ENCODE data around the gene USHBP1. TPM values are rescaled to one million over a fixed set of nuclear protein-coding genes. Genes with fewer than 3 reads are reported as not detected.

The USHBP1 gene
- total RNA-seq, 4 donors from 2014 or later = 3.4 to 39.9 (median 4.8) TPM

DNA sequence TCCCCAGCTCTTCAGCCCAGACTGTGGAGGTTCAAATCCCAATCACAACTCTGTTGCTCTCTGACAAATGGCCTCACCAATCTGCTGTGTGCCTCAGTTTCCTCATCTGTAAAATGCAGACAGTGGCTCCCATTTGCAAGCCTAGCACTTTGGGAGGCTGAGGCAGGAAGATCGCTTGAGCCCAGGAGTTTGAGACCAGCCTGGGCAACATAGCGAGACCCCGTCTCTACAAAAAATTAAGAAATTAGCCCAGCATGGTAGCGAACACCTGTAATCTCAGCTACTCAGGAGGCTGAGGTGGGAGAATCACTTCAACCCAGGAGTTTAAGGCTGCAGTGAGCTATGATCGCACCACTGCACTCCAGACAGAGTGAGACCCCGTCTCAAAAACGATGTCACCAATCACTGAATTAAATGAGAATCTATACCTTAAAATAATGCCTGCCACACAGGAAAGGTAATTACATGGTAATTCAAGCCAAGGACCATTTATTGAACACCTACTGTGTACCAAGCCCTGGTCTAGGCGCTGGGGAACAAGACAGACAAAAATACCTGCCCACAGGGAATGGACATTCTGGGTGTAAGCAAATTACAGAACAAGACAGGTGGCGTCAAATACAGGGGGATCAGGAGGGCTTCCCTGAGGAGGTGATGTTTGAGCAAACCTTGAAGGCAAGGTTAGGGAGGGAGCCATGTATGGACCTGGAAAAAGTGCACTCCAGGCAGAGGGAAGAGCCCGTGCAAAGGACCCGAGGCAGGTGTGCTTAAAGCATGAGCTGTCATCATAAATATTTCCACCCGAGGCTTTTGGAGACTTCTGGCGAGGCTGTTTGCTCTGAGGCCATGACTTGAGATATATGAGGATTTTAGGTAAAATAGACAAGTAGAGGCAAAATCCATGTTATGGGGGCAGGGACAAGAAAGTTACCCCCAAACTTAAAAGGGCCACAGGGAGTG lies 26.5 kb downstream of the USHBP1 start:
- TF ChIP-seq, protein P1, sequence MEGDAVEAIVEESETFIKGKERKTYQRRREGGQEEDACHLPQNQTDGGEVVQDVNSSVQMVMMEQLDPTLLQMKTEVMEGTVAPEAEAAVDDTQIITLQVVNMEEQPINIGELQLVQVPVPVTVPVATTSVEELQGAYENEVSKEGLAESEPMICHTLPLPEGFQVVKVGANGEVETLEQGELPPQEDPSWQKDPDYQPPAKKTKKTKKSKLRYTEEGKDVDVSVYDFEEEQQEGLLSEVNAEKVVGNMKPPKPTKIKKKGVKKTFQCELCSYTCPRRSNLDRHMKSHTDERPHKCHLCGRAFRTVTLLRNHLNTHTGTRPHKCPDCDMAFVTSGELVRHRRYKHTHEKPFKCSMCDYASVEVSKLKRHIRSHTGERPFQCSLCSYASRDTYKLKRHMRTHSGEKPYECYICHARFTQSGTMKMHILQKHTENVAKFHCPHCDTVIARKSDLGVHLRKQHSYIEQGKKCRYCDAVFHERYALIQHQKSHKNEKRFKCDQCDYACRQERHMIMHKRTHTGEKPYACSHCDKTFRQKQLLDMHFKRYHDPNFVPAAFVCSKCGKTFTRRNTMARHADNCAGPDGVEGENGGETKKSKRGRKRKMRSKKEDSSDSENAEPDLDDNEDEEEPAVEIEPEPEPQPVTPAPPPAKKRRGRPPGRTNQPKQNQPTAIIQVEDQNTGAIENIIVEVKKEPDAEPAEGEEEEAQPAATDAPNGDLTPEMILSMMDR (IDR thresholded peaks at IDR 0.05; ENCODE audit: low read depth) = no peak

DNA sequence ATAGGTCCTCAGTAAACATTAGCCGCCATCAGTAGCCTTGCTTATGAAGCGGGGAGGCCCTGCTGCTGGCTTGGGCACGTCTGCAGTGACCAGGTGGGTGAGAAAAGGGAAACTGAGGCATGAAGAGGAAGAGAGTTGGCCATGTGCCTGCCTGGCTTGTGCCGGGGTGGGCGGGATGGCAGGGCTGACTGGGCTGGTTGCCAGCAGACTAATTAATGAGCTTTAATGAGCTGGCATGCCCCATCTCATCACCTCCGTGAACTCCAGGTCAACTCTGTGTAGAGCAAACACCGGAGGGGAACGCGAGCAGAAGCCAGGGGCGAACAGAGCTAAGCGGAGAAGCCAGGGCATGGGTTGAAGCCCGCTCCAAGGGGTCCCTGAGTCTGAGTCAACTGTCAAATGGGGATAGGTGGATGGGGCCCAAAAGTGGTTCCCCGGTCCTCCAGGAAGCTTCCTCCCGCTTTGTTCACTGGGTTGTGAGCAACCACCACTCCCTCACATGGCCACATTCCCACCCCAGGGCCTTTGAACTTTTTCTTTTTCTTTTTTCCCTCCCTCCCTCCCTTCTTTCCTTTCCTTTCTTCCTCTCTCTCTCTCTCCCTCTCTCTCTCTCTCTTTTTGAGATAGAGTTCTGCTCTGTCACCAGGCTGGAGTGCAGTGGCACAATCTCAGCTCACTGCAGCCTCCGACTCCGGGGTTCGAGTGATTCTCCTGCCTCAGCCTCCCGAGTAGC lies 27.6 kb downstream of the USHBP1 start:
- TF ChIP-seq, protein P1 (IDR thresholded peaks at IDR 0.05; ENCODE audit: low read depth) = no peak

DNA sequence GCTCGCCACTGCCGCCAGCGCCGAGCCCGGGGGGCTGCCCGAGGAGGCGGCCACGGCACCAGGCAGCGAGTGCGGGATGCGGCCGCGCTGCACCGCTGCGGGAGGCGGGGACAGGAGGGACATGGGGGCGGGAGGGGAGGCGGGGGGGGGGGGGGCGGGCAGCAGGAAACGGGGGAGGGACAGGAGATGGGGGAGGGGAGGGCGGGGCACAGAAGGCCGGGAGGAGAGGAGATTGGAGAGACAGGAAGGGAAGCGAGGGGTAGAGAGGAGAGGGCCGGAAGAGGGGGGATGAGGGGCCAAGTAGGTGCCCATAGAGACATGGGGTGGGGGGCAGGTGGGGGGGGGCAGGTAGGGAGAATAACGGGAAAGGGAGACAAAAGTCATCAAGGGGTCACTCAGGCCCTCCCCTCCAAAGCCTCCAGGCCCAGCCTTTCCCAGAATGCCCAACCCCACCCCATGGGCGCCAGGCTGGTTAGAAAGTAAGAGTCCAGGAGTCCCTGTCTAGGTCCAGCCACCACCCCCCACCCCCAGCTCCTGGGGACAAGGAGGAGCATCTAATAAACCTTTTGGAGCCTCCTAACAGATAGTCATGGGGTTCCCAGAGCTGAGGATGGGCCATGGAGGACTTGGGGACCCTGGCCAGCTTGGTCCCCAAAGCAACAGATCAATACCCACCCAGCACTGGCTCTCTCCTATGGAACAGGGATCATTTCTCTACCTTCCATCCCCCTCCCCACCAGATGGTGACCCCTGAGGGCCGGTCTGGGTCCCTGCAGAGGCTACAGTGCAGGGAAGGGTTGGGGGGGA lies 28.4 kb downstream of the USHBP1 start:
- TF ChIP-seq, protein P1 (IDR thresholded peaks at IDR 0.05; ENCODE audit: low read depth) = no peak

DNA sequence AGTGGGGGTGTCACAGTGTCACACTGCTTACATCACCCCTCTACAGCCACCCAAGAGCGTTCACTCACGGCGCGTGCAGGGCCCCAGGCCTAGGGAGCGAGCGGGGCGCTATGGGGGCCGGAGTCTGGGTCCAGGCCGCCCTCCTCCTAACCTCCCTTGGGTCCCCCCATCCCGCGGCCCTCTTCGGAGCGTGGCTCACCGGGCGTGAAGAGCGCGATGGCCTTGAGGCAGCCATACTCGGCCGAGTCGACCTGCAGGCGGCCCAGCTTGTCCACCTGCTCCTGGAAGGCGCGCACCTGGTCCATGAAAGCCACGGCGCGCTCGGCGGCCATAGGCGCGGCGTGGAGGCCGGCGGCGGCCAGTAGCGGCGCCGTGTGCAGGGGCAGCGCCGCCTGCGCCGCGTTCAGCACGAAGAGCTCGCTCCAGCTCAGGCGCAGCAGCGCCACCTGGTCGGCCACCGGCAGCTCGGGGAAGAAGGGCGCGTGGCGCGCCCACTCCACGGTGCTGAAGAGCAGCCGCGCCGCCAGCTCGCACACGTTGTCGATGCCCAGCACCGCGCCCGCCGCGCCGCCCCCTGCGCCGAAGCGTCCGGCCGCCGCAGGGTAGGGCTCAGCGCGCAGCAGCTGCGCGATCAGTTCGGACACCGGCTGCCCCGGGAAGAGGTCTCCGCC lies 29.1 kb downstream of the USHBP1 start:
- TF ChIP-seq, protein P1 (IDR thresholded peaks at IDR 0.05; ENCODE audit: low read depth) = no peak

DNA sequence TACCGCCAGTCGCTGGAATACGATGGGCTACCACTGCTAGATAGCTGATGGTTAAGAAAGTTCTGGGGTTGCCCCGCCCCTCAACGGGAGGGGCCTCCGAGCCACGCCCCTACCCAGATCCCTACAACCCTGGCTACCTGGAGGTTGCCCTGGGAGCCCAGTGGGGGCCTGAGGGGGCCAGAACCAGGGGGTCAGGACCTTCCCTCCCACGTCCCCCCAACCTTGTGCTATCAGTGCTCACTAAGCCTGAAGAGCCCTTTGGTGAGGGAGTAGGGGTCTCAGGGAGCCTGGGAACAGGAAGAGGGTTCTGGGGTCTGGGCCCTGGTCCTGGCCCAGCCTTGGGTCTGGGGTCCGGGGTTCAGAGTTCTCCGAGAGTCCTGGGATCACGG lies 29.6 kb downstream of the USHBP1 start:
- TF ChIP-seq, protein P1 (IDR thresholded peaks at IDR 0.05; ENCODE audit: low read depth) = no peak

DNA sequence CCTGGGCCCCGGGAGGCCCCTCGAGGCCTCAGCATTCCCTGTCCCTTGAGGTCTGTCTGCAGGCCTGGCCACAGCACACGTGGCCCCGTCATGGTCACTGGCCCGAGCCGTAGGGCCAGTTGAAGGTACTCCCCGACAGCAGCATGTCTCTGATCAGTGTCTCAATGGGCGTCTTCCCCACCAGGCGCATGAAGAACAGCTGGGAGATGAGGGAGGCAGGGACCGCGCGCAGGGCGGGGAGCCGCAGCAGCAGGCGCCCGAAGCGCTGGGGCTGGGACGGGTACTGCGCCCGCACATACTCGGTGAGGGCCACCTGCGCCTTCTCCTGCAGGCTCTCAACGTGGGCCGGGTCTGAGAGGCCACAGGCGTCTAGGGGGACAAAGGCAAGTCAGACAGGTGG lies 32.3 kb downstream of the USHBP1 start:
- TF ChIP-seq, protein P1 (IDR thresholded peaks at IDR 0.05; ENCODE audit: low read depth) = no peak
